Hematopoietic multipotent progenitor cell treated with erythropoietin and hydrocortisone succinate and interleukin-3 and kit ligand, for 15 days (in vitro differentiated cells): Measurements from ENCODE around the gene ARFGEF3.

Experiments used
- DNase-seq: peaks from one replicate; pipeline ENCODE4 v3.0.0-alpha.2; 2015; ENCODE audit warnings: low spot score

Gene ARFGEF3

DNA sequence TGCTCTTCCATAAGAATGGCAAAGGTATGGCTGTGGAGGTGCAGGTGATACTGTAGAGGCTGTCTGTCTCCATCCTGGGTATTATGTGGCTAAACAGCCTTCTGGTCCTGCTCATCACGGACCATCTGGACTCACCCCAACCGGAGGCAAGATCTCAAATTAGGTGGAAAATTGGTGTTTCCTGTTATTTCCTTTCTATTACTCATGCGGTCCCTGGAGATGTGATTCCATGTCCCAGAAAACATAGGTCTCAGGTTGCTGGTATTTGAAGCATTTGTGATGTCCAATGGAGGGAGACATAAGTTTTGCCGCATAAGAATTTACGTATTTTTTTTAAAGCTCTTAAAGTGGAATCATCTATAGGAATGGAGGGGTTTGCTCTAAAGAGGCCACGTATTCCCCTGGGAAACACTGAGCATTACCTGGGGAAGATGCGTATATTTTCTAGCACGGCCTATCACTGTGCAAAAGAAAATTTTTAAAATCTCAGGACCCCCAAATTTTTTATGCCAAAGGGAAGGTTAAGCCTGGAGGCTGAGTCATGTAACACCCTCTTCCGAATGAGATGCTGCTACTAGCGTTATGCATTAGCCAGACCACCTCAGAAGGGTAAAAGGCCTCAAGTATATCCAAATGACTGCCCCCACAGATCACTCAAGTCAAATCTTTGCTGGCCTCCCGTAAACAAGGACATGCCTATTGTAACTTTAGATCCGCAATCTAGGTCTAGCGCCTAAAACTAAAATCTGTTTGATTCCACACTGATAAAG, 78.9 kb downstream of the ARFGEF3 start:
- no peak for DNase-seq

DNA sequence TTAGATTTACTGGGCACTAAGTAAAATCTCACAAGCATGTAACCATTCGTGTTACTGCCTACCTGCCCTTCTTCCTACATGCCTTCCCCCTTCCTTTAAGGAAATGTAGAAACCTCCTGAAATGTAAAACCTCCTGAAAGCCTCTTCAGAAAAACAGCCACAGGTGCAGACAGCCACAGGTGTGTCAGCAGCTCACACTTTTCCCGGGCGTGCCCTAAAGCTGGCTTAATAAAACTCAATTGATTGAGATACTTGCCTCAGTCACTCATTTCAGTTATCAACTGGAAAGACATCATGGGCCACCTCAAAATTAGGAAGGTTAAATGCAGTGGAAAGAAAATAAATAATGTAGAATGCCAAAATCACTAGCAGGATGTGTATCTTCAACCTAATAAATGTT, 79.6 kb downstream of the ARFGEF3 start:
- no peak for DNase-seq

DNA sequence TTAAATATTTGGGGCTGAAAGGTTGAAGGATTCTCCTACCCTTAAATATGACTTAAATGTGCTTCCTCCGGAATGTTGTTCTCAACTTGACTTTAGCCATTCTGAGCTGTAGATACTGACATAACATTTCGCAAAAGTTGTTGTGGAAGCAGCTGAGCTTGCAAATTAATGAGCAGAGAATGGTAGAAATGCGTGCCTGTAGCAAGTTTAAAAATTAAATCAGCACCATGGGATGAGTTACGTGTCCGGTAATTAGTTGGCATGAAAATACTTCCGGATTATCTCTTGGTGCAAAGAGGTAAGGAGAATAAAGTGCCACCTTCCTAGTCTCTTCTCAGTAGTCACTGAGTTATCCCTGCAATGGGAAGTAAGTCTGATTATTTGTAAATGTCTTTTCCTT, 80.2 kb downstream of the ARFGEF3 start:
- DNase-seq, result no peak

GRCh38 chr6:138242987-138243592, 81.4 kb downstream of the ARFGEF3 start:
- no peak for DNase-seq

DNA sequence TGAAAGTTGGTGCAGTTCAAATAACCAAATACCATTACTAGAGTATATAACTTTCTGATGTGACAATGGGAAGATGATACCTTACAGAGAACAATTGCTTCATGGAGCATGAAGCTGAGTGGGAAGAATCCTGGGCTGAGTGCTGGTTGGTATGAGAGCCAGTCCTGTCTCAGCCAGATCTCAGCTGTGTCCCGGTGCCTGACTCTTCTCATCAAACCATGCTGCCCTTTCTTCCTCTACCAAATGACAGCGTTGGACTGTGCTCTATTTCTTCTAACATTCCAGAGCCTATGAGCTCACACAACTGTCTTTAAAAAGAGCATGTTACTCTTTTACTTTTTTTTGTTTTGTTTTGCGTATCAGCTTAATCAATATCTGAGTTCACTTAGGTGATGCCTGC, 84.0 kb downstream of the ARFGEF3 start:
- no peak for DNase-seq

DNA sequence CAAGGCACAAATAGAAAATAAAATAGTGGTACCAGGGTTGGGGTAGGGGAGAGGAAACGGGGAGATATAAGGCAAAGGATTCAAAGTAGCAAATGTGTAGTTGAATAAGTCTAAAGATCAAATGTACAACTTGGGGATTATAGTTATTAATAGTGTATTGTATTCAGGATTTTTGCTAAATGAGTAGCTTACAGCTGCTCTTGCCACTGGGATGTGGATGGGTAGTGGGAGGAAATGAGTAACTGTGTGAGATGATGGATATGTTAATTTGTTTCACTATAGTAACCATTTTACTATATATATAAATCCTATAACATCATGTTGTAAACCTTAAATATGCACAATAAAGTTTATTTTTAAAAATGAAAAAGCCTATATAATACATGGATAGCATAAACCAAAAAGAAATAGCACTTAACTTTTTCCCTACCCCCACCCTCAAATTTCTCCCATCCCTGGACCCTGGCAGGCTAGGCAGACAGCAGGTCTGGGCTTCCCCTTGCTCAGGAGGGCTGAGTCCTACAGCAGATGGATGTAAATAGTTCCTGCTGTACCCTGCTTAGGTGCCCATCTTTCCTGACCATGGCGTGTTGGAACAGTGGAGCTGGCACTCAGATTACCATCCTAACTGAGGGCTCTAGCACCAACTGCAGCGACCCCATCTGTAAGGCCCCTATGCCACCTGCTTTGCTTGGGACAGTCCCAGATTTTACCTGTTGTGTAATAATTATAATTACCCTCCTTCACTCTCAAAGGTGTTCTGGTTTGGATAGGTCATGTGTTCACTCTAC, 85.1 kb downstream of the ARFGEF3 start:
- no peak for DNase-seq

GRCh38 chr6:138248011-138248410, 86.3 kb downstream of the ARFGEF3 start:
- no peak for DNase-seq

DNA sequence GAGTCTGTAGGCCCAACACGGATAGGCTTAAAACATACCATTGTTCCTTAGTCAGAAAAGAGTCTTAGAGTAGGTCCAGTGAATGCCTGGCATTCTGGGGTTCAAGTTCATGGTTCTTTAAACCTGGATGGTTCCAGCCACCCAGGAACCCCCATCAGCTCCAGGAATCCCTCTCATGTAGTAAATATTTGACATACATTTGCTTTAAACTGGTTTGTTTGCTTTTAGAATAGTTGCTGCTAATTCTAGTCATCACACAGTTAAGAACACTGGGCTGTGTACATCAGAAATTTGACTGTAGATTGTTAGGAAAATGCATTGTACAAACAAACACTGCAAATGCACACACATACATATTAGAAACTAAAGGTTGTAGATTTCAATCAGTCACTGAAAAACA, 87.1 kb downstream of the ARFGEF3 start:
- DNase-seq, result no peak

- DNase-seq, result no peak
Observed at GRCh38 chr6:138250053-138250452, 88.3 kb downstream of the ARFGEF3 start.

DNA sequence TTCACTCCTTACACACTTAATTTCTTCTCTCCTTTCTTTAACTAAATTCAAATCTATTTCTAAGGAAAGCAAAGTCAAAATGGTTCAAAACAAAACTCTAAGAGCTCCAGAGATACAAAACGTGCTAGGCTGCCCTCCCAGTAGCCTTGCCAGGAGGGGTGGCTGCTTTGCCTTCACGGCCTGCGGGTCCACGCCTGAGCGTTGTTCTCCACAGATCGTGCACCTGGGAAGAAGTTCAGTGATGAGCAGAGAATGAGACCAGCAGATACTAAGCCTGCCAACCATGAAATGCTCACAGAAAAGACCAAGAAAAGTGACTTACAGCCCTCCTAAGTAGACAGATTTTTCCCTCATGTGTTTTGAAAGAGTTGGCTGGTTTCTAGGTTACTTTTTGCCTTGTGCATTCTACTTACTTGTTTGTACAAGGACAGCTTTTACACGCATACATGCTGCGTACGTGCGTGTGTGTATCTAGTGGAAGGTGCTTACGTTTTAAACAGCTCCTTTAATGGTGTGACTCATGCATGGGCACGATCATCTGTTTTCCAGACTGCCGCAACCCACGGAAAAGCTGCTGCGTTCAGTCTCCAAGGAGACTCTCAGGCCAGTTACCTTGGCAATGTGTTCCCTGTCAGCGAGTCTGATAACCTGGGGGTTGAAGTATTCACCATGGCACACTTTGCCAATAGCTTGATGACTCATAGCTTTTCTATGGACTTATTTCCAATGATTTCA, 88.9 kb downstream of the ARFGEF3 start:
- no peak for DNase-seq

DNA sequence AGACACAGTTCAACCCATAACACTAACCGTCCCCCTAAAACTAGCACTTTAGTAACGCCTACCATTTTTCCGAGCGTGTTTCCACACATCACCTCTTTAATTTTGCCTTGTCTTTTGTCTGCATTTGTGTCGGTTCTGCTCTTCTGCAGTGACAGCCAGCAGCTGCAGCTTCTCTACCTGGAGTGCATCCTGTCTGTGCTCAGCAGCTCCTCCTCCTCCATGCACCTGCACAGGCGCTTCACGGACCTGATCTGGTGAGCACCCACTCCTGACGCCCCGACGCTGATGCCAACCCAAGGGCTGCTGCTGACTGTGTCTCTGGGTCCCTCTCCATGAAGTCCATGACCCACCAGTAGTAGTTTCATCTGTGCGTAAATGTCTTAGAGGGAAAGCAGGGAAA, 92.0 kb downstream of the ARFGEF3 start:
- DNase-seq, result no peak

GRCh38 chr6:138255443-138255842, 93.7 kb downstream of the ARFGEF3 start:
- no peak for DNase-seq

- DNase-seq, result no peak
Observed at GRCh38 chr6:138257638-138258040, 95.9 kb downstream of the ARFGEF3 start.

DNA sequence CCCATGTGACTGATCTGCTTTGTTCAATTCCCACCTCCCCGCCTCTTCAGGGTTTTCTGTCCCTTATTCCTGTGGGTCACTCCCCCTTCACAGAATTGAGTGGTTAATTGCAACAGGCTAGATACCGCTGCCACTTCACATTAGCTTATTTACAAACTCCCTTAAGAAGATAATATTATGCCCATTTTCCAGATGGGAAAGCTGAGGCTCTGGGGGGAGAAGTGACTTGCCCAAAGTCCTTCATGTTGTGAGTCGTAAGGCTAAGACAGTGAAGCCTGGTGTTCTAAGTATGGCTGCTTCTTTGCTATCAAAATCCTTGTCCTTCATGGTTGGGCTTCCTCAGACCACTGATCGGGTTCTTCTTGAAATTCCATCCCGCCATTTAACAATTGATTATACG, 96.5 kb downstream of the ARFGEF3 start:
- no peak for DNase-seq

GRCh38 chr6:138258991-138259390, 97.3 kb downstream of the ARFGEF3 start:
- DNase-seq, result no peak

DNA sequence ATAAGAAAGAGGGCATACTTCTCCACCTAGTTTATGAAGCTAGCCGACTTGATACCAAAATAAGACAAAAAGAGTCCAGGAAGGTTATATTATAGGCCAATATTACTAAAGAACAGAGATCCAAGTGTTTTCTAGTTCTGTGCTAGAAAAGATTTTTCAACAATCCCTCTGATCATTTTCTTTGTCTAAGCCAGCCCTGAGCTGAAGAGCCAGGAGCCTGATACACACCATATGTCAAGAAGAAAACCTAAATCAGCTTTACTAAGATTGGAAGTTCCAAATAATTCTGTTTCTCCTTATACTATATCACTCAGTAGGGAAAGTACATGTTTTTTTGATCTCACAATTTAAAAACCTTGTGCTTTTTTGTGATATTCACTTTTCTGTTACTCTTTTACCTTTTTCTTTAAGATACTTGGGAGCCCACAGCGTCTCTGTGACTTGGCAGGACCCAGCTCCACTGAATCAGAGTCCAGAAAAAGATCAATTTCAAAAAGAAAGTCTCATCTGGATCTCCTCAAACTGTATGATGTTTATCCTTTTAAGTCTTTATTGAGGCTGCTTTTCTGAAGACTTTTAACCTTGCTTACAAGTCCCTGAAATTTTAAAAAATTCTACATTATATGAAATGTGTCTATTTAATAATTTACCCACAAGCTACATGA, 99.5 kb downstream of the ARFGEF3 start:
- no peak for DNase-seq

- no peak for DNase-seq
Observed at GRCh38 chr6:138263963-138264362, 102.2 kb downstream of the ARFGEF3 start.

DNA sequence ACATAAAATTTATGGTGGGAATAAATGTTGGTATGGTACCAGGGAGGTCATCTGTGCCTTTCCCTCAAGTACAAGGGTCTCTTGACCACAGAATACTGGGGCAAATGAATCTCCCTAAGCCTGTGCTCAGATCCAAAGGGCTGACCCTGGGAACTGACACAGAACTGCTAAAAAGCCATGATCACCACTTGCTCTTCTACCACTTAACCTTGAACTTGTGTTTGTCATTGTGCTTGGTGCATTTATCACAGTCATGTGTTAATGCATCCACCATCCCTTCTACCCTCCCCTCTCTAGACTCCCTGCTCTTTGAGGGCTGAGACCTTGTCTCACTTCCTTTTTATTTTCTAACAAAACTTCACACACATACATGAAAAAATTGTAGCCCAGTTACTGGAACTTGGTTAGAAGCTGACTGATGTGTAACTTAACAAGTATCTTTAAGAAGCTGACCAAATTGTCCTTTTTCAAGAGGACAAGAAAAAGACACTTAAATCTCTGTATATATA, 102.7 kb downstream of the ARFGEF3 start:
- no peak for DNase-seq

- DNase-seq, result no peak
Observed at GRCh38 chr6:138266095-138266494, 104.4 kb downstream of the ARFGEF3 start.

- no peak for DNase-seq
Observed at GRCh38 chr6:138267971-138268895, 106.5 kb downstream of the ARFGEF3 start.

DNA sequence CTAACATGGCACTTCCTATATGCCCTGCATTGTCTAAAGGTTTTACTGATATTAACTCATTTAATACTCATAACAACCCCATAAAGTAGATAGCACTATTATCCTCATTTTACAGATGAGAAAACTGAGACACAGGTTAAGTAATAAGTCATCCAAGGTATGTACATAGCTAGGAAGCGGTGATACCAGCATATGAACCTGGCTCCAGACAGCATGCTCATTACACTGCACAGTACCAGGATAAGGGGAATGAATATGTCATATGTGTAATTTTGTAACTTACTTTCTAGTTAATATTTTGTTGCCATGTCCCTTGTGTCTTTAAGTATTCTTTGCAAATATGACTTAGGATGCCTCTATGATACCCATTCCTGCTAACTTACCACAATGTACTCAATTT, 109.7 kb downstream of the ARFGEF3 start:
- DNase-seq, result no peak
